GM12878 (cell line): ENCODE measurements around the gene IPO11. TPM values are rescaled to one million over a fixed set of nuclear protein-coding genes. Genes with fewer than 3 reads are reported as not detected.

ENCODE experiments used
- ATAC-seq: fragments of 200-7000 bp; cut with Tn5 transposase; 3 replicates; pipeline ENCODE4 v1.9.1; 2020; ENCODE audit warnings: mild to moderate bottlenecking, moderate library complexity
- BruUV-seq: library from RNA; stranded (reverse); fragments of 400-500 nt; replicated peaks from 2 replicates; lab custom pipeline; 2021; lab: Mats Ljungman, UMichigan
- CTCF ChIA-PET: fragments of 300-600 bp; sonication (Branson Sonifier 250); formaldehyde crosslinking; extraction: SDS; loops from one replicate; lab custom pipeline; 2021; ENCODE audit warnings: inconsistent platforms; lab: Yijun Ruan, JAX
- POLR2A ChIA-PET: fragments of 350-600 bp; formaldehyde crosslinking; extraction: SDS; loops from one replicate; lab custom pipeline; 2021; ENCODE audit warnings: inconsistent platforms; lab: Charles Lee
- RAD21 ChIA-PET: fragments of 300-600 bp; sonication (Branson Sonifier 250); formaldehyde crosslinking; loops from one replicate; lab custom pipeline; 2023; ENCODE audit warnings: antibody characterized with exemption; ENCODE audit not compliant: unreplicated experiment; lab: Charles Lee
- SMC1A ChIA-PET: fragments of 300-600 bp; sonication (Branson Sonifier 250); formaldehyde crosslinking; loops from one replicate; lab custom pipeline; 2023; ENCODE audit not compliant: unreplicated experiment, uncharacterized antibody; lab: Charles Lee
- DNase-seq: peaks from one replicate; pipeline ENCODE4 v3.0.0-alpha.2; 2011; ENCODE audit warnings: low read depth, low spot score
- FAIRE-seq: peaks from 3 replicates; lab custom pipeline; 2011; peaks lifted over from hg19 to GRCh38; lab: Jason Lieb, UNC
- H2AFZ ChIP-seq: 2 replicates; pipeline ENCODE4 v1.6.0; 2011; ENCODE audit warnings: low read depth, low read length, control low read depth; ENCODE audit not compliant: control insufficient read depth
- H3K27ac ChIP-seq: 2 replicates; pipeline ENCODE4 v1.5.1; 2011; ENCODE audit warnings: control low read depth; ENCODE audit not compliant: control insufficient read depth, insufficient read depth
- H3K27me3 ChIP-seq, 2 experiments: replicated peaks in 1 of 2; 2 replicates each; pipeline versions ENCODE4 v1.6.0 to v1.6.1; 2011; ENCODE audit warnings: low read length in 1 of 2; ENCODE audit not compliant: control insufficient read depth in 2 of 2, insufficient read depth in 2 of 2
- H3K36me3 ChIP-seq, 2 experiments: 2 replicates each; pipeline ENCODE4 v1.5.1; 2011; ENCODE audit warnings: low read length in 1 of 2; ENCODE audit not compliant: control insufficient read depth in 2 of 2, insufficient read depth in 2 of 2
- H3K4me1 ChIP-seq: 2 replicates; pipeline ENCODE4 v1.6.1; 2011; ENCODE audit warnings: mild to moderate bottlenecking, low read length, moderate library complexity, mixed read lengths; ENCODE audit not compliant: control insufficient read depth, insufficient read depth
- H3K4me2 ChIP-seq: 2 replicates; pipeline ENCODE4 v1.6.0; 2011; ENCODE audit warnings: control low read depth; ENCODE audit not compliant: control insufficient read depth, insufficient read depth
- H3K4me3 ChIP-seq: fragments of 200-600 bp; sonication (generic); 2 replicates; pipeline ENCODE4 v1.5.1; 2016
- H3K79me2 ChIP-seq: 2 replicates; pipeline ENCODE4 v1.6.0; 2011; ENCODE audit warnings: low read length; ENCODE audit not compliant: control insufficient read depth, insufficient read depth
- H3K9ac ChIP-seq: 2 replicates; pipeline ENCODE4 v1.8.0; 2011; ENCODE audit warnings: low read length, control low read depth, mixed read lengths; ENCODE audit not compliant: control insufficient read depth, insufficient read depth
- H3K9me3 ChIP-seq: replicated peaks from 3 replicates; pipeline ENCODE4 v1.5.1; 2011; ENCODE audit warnings: mild to moderate bottlenecking, low read length; ENCODE audit not compliant: control insufficient read depth, insufficient read depth
- H4K20me1 ChIP-seq: 2 replicates; pipeline ENCODE4 v1.6.0; 2011; ENCODE audit not compliant: control insufficient read depth, insufficient read depth
- BACH1 ChIP-seq: fragments of 450-650 bp; IDR thresholded peaks from 2 replicates; pipeline ENCODE4 v1.6.1; 2017; ENCODE audit warnings: mild to moderate bottlenecking, borderline replicate concordance
- BHLHE40 ChIP-seq, 2 experiments: fragments of 450-650 bp in 1 of 2; IDR thresholded peaks; 2 replicates each; pipeline ENCODE4 v1.6.1; 2011 to 2017; ENCODE audit warnings: low read depth in 2 of 2, borderline replicate concordance in 1 of 2, improper control_type of control experiment in 1 of 2, low read length in 1 of 2, mild to moderate bottlenecking in 1 of 2
- CREB1 ChIP-seq: IDR thresholded peaks from 2 replicates; pipeline ENCODE4 v1.6.1; 2012; ENCODE audit warnings: low read depth, mild to moderate bottlenecking, inconsistent platforms
- EP300 ChIP-seq, 2 experiments: fragments of 150-350 bp in 1 of 2; IDR thresholded peaks; 2 replicates each; pipeline ENCODE4 v1.6.1; 2011 to 2012; ENCODE audit warnings: low read depth in 2 of 2, low read length in 2 of 2, borderline replicate concordance in 1 of 2, improper control_type of control experiment in 1 of 2, inconsistent platforms in 1 of 2; ENCODE audit not compliant: control insufficient read depth in 1 of 2
- EZH2 ChIP-seq: IDR thresholded peaks from 2 replicates; pipeline ENCODE4 v1.6.1; 2012; ENCODE audit warnings: low read depth, mild to moderate bottlenecking, control low read depth, inconsistent platforms, low read length, borderline replicate concordance; ENCODE audit not compliant: control insufficient read depth
- RUNX3 ChIP-seq: IDR thresholded peaks from 2 replicates; pipeline ENCODE4 v1.6.1; 2012; ENCODE audit warnings: low read length, inconsistent platforms
- SREBF2 ChIP-seq: IDR thresholded peaks from 2 replicates; pipeline ENCODE4 v1.6.1; 2012; ENCODE audit warnings: mild to moderate bottlenecking, low read length
- ZNF384 ChIP-seq: IDR thresholded peaks from 2 replicates; pipeline ENCODE4 v1.6.1; 2012; ENCODE audit warnings: low read depth, mild to moderate bottlenecking, low read length, improper control_type of control experiment, borderline replicate concordance
- WGBS: methylation state at CpG from one replicate; pipeline ENCODE4 v1.1.6; 2016; ENCODE audit warnings: low lambda C conversion rate; ENCODE audit not compliant: insufficient replicate concordance, insufficient coverage; ENCODE audit errors: missing lambda C conversion rate; 5-methylcytosine and 5-hydroxymethylcytosine counted together
- in situ Hi-C: fragments of 300-500 bp; cut with MboI; formaldehyde crosslinking; loops from 9 replicates; pipeline ENCODE4 v1.14.3; 2018; ENCODE audit warnings: mixed read lengths
- intact Hi-C: fragments of 100-400 bp; cut with micrococcal nuclease; formaldehyde crosslinking; loops from one replicate; pipeline ENCODE4 v1.14.2; 2022; ENCODE audit not compliant: unreplicated experiment
- polyA plus RNA-seq, 11 experiments: library from polyadenylated mRNA; depleted of rRNA in 4 of 11; unstranded in 6 of 11; stranded (reverse) in 5 of 11; fragments of >200 nt; fragmentation: Nextera tagmentation in 4 of 11; fragmentation: Illumina TruSeq in 1 of 11; extraction: Ambion mirVana in 4 of 11; extraction: Trizol in 1 of 11; gene quantifications; 1 replicate in 1 of 11; 2 replicates in 10 of 11; pipeline versions ENCODE4 v1.2.1 to v1.2.3, GENCODE V29; 2011 to 2016; ENCODE audit warnings: inconsistent platforms in 2 of 11, missing spikeins in 2 of 11, low read depth in 1 of 11
- total RNA-seq, 4 experiments: library from RNA; depleted of rRNA in 3 of 4; stranded (reverse); fragments of >200 nt in 3 of 4; fragmentation: Illumina TruSeq in 1 of 4; extraction: Trizol in 1 of 4; gene quantifications; 2 replicates each; pipeline versions ENCODE4 v1.2.1 to v1.2.3, GENCODE V29; 2013 to 2021
- TF ChIP-seq, protein P1 (sequence below): fragments of 450-650 bp; IDR thresholded peaks from 2 replicates; pipeline ENCODE4 v1.6.1; 2017; ENCODE audit warnings: mild to moderate bottlenecking, low read depth, inconsistent platforms; ENCODE audit not compliant: poor library complexity, severe bottlenecking

IPO11 gene
- total and polyA plus RNA-seq, 10 of the 15 experiments (the other 5 are each of a cell fraction or from before 2014, with no cell fraction given) = 14.1 to 49.3 (median 29.8) TPM

DNA sequence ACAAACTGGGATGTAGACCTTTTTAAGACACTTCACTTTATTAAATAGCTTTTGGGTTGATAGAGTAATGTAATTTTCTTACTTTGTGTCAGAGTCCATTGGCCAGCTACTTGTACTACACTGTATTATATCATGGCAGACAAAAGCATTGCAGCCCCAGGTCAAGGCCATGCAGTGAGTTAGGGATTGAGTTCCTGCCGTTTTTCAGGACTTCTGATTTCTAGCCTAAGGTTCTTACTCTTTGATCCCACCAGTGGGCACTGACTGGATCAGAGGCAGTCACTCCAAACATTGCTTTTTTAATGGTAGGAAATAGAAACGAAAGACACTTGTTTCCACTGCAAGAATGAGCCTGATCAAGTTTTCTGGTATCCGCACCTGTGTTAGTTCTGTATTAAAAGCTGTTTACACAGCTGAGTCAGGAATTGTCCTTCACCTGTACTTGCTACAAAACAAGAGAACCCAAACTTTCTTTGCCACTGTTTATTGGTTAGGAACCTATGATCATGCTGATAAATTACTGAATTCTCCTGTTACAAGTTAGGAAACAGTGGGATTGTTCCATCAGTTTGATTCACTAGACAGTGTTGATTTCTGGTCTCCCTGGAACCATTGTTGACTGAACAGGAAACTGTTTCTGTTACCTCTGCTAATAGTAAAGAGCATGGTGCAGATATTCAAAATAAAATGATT, 188.1 kb downstream of the IPO11 start:
- POLR2A ChIA-PET = no interaction called here
- RAD21 ChIA-PET = no interaction called here
- in situ Hi-C loops (no loop called here), intact Hi-C loops (no loop called here)
- Histone ChIP-seq H3K27me3 (no peaks in the 10 kb centered on the region), H2AFZ (no peak overlapping the region), H3K9me3 (no peaks in the 10 kb centered on the region), H3K4me3 (no peak overlapping the region), H3K4me1 (no peaks in the 10 kb centered on the region), H3K4me2 (no peak overlapping the region), H3K27ac (no peak overlapping the region), H4K20me1 (no peaks in the 10 kb centered on the region), H3K79me2 (no peaks in the 10 kb centered on the region), H3K9ac (no peak overlapping the region), H3K36me3 (peaks cover 0 to 4% of the 10 kb centered on the region in 2 experiments; a peak in 2 of 4 replicates)
- SMC1A ChIA-PET = interaction anchor here (1.0 kb wide), 1 partner anchor 32 kb away, joined by 4 read pairs; no protein-coding TSS in a partner anchor
- CTCF ChIA-PET = interaction anchor here (0.9 to 1.6 kb wide), 3 partner anchors 9 to 17 kb away, joined by 3 to 4 read pairs (median 3); no protein-coding TSS in a partner anchor
- no peak for TF ChIP-seq EP300 (IDR thresholded peaks at IDR 0.05; ENCODE audit: borderline replicate concordance in 1 of 2, control insufficient read depth in 1 of 2, low read depth in 2 of 2, low read length in 2 of 2)
- no peak for TF ChIP-seq SREBF2
- no peak for TF ChIP-seq BHLHE40 (IDR thresholded peaks at IDR 0.05; ENCODE audit: borderline replicate concordance in 1 of 2, low read depth in 2 of 2, low read length in 1 of 2)
- no peak for TF ChIP-seq EZH2
- TF ChIP-seq, protein P1, sequence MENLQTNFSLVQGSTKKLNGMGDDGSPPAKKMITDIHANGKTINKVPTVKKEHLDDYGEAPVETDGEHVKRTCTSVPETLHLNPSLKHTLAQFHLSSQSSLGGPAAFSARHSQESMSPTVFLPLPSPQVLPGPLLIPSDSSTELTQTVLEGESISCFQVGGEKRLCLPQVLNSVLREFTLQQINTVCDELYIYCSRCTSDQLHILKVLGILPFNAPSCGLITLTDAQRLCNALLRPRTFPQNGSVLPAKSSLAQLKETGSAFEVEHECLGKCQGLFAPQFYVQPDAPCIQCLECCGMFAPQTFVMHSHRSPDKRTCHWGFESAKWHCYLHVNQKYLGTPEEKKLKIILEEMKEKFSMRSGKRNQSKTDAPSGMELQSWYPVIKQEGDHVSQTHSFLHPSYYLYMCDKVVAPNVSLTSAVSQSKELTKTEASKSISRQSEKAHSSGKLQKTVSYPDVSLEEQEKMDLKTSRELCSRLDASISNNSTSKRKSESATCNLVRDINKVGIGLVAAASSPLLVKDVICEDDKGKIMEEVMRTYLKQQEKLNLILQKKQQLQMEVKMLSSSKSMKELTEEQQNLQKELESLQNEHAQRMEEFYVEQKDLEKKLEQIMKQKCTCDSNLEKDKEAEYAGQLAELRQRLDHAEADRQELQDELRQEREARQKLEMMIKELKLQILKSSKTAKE = no peak
- TF ChIP-seq ZNF384 = no peak
- no peak for TF ChIP-seq RUNX3
- TF ChIP-seq BACH1 = no peak
- no peak for TF ChIP-seq CREB1
- ATAC-seq (no peak), FAIRE-seq (no peak), DNase-seq (no peak)
- no TSS peak for BruUV-seq
- WGBS = 83% methylated on average over 3 of the region's 3 CpGs
